ENCODE measurements around the gene TFF1.
A peak's percentile ranks its signal among the peaks of the same experiment; 100 is the strongest.

TFF1 gene

DNA sequence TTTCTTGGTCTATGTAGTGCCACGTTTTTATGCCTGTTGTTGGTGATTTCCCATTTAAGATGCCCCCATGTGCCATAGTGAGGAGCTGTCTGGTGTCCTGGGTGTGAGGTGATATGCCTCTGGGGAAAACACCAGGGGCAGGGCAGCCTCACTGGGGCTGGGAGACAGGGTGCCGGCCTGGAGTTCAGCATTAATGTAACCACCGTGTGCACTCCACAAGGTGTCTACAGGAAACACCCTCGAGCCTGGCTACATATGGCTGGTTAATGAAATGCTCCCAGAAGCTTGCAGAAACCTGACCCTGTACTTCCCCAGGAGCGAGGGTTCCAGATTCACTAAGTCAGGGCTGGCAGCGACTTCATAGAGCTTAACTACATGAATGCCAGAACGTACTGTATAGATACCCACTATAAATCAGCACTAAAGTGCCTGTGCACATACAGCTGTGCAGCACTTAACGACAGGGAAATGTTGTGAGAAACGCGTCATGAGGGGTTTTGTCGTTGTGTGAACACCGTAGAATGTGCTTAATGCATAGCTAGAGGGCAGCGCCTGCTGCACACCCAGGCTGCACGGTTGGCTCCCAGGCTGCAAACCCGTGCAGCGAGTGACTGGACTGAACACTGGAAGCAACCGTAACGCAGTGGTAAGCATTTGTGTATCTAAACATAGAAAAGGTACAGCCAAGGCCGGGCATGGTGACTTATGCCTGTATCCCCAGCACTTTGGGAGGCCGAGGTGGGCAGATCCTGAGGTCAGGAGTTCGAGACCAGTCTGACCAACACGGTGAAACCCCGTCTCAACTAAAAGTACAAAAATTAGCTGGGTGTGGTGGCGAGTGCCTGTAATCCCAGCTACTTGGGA is 25.9 kb downstream of the TFF1 start:
- no peak for DNase-seq

DNA sequence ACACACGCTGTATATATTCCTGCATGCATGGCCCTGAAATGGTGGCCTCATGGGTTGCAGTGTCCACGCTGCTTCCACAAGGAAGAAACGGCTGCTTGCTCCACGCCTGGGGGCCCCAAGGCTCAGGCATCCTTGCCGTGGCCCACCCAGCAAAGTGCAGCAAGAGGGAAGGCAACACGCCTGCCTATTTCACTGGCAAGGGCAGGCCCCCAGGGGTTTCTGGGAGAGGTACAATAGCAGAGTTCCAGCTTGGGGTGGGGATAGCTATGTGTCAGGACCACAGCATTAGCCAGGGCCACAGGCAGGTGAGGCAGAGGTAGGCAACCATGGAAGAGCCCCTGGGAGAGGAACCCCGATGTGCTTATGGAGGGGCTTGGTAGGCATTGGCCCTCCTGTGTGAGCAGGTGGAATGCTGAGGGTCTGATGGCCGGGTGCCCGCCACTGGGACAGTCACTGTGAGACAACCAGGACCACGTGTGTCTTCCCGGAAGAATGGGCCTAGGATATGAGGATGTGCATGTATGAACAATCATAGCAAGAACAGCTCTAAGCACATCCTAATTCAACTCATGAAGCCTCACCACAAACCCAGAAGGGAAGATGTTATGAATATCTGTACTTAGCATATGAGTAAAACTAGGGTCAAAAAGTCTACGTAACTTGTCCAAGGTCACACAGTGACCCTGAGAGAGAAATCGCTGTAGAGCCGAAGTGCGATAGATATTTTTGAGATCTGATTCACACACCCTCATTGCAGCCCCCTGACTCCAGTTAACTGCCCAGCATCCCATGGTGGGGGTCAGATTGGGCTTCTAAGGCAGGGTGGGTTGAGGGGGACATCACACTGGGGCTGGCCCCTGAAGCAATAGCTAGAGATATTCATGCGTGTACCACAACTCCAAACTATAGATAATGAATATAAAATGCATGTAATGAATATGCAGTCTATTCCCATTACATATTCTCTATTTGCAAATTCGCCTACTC is 27.3 kb downstream of the TFF1 start:
- DNase-seq, result no peak

DNA sequence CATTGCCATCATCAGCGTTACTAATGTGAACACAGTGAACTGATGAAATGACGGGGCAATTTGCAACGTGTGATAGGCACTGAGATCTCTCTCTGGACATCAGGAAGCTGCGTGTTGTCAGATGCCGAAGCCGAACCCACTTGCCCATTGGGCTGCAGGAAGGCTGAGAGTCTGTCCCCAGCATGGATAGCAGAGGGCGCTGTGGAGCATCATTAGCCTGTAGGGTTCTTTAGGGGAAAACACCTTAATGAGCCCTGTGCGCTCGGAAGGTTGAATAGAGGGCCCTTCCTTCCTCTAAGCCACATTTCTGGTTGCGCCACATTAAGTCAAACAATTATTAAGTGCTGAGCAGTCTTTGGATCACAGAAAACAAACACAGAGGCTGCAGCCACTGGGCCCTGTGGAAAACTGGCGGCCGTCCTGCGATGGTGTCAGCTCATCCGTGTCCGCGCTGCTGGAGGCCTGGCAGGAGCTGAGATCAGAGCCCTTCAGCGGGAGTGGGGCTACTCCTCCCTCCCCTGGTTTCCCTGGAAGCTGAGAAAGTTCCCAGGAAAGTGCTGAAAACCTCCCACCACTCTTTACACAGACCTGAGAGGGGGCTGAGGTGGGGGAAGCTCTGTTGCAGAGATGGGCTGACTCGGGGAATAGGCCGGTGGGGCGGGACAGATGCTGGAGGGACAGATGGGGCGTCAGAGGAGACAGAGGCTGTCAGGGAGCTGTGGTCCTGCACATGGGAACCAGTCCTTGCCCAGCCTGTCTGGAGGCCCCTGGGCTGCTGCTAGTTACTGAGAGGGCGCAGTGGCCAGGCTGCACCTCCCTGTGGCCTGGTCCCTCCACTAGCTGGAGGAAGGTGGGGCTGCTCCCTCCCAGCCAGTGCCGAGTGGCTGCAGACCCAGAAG is 28.3 kb downstream of the TFF1 start:
- DNase-seq, result peak; percentile 63

DNA sequence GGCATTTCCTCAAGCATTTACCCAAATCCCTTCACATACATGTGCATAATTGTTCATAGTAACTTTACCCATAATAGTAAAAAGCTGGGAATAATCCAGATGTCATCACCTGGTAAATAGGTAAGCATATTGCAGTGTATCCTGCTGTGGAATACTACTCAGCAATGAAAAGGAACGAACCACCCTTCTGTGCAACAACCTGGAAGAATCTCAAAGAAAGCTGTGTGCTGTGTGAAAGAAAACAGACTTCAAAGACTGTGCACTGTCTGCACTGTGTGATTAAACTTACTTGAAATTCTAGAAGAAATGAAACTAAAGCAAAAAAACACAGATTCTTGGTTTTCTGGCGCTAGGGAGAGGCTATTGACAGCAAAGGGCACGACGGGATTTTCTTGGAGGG is 29.1 kb downstream of the TFF1 start:
- DNase-seq, result no peak

DNA sequence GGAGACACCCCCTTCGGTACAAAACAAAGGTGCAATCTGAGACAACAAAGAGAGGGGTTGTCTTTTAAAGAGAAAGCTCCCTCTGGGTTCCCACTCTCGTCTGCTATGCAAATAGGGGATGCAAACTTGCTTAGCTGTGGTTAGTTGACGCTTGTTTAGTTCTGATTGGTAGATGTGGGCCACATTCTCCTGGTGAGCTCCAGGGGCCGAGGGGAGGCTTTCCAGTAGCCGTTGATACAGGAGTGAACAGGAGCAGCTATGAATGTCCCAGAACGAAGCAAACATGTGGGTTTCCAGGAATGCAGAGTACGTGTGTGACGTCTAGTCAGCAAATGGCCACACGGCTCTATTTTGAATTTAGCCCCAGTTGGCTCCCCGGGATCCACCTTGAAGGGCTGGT is 30.3 kb downstream of the TFF1 start:
- DNase-seq, result no peak

DNA sequence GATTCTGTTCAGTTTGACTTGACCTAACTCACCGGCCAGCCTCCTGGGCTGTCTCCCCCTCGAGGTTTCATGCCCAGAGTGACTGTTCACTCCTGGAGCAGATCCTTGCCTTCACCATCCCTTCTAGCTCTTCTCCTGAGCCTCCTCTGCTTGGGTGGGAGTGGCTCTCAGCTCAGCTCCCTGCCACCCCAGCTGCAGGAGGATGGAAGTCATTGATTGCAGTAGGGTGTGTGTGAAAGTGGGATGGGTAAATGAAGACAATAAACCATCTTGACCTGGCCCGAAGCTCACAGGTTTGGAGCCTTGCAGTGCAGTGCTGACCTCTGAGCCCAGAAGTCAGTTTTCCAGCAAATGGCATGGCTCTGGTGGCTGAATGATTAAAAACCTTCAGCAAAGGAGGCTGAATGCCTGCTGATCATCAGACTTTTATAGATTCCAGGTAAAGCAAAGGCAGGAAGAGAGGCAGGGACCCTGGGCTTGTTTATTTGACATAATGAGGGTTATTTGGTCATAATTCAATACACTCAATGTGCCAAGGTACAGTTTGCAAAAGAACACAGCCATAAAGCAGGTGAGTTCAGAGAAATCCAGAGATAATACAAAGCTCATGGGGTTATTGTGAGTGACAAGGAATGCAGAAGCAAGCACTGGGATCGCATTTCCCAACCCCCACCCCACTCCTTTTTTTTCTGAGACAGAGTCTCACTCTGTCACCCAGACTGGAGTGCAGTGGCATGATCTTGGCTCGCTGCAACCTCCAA is 33.6 kb downstream of the TFF1 start:
- no peak for DNase-seq

DNA sequence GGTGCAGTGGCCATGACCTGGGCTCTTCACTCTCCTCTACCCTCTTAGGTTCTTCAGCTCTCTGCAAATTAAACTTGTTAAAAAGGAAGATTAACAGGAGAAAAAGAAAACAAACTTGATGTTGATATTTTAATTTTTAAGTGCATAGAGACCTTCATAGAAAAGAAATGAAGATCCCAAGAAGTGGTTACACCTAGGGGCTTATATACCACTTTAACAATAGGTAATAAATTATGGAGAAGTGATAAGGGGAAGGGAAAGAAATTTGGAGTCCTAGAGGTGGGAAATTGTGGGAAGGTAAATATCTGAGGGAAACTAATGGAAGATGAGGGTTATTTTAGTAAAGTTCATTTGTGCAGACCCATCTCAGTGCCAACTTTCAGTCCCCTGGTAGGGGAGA is 34.7 kb downstream of the TFF1 start:
- no peak for DNase-seq

DNA sequence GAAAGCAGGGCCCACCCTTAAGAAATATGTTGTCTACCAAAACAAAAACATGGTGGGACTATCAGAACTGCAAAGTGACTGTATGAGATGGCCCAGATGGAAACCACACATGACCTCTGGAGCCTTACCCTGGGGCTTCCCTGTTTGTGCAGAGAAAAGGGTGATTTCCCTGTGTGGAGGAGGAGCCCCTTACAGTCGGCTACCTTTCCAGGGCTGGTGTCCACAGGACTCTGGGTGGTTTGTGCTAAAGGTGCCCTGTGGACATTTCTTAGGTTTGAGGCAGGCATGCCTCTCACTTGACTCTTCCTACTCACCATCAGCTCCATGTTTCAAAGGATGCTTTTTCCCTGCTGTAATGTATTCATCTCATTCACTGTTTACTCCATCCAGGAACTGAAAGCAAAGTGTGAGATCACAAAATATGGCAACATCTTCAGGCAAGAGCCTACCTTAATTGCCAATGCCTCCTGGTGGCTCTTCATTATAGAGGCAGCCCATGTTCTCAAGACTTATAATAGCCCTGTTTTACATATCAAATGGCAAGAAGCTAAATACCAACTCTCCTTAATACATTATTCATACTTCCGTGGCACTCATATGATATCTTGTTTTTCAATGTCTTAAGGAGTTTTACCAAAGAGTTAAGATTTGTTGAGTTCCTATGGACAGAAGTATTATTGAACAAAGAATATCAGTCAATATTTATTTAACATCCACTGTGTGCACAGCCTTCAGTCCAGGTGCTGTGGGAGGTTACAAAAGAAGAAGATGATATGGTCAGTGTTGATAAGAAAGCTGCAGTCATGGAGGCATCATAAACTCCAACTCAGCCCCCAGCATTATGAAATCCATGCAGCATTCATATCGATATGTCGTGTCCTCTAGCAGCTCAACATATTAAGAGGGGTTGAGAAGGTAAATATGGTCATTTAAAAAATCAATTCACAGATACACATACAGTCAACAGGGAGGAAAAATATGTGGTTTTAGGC is 35.7 kb downstream of the TFF1 start:
- no peak for DNase-seq

DNA sequence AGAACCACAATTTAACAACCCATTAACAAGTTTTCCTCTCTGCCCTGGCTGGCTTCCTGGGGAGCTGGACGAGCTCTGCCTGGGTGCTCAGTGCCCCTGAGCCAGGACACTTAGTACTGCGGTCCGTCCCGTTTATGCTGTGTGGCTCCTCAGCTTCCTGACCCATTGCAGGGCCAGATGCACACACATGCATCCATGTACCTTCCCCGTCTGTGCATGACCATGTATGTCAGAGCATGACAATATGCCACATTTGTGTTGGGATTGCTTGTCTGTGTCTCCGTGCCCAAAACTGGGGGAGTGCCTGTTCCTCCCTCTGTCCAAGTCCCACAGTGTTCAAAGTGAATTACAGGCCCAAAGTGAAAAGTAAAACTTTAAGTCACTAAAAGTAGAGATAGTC is 41.4 kb downstream of the TFF1 start:
- DNase-seq, result no peak

DNA sequence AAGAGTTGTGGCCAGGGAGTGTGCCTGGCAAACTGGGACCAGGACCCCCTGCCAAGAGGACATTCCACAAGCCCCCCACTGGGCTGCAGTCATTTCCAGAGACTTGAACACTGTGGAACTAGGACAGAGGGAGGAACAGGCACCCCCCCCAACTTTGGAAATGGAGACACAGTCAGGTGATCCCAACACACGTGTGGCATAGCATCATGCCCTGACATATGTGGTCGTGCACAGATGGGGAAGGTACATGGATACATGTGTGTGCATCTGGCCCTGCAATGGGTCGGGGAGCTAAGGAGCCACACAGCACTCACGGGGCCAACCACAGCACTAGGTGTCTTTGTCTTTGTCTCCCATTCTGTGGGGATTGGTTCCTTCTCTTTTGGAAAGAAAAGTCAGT is 44.5 kb downstream of the TFF1 start:
- no peak for DNase-seq

DNA sequence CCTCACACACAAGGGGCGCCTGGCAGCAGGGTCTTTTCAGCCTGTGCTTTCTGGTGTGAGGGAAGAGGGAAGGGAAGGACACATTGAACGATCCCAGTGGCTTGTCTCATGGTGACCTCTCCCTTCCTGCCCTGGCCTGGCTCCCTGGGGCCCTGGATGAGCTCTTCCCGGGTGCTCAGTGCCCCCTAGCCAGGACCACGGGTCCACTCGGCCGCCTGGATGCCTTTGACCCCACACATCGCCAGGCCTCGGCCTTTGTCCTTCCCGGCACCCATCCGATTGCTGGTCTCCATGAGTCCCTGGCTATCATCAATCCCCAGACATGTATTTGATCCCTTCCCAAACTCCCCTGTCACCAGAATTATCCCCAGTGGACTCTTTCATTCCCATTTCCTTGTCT is 45.1 kb downstream of the TFF1 start:
- DNase-seq, result no peak

DNA sequence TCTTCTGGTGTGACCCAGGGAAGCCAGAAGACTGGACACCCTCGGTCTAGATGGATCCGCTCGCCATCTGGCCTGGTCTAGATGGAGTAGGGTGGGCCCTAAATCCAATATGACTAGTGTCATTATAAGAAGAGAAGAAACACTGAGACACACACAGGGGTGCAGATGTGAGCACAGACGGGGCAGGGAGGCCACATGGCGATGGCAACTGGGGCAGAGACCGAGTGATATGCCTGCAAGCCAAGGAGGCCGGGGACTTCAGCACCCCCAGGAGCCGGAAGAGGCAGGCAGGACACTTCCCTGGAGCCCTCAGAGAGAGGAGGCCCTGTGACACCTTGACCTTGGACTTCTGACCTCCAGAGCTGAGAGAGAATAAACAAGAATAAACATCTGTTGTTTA is 45.5 kb downstream of the TFF1 start:
- DNase-seq, result no peak

DNA sequence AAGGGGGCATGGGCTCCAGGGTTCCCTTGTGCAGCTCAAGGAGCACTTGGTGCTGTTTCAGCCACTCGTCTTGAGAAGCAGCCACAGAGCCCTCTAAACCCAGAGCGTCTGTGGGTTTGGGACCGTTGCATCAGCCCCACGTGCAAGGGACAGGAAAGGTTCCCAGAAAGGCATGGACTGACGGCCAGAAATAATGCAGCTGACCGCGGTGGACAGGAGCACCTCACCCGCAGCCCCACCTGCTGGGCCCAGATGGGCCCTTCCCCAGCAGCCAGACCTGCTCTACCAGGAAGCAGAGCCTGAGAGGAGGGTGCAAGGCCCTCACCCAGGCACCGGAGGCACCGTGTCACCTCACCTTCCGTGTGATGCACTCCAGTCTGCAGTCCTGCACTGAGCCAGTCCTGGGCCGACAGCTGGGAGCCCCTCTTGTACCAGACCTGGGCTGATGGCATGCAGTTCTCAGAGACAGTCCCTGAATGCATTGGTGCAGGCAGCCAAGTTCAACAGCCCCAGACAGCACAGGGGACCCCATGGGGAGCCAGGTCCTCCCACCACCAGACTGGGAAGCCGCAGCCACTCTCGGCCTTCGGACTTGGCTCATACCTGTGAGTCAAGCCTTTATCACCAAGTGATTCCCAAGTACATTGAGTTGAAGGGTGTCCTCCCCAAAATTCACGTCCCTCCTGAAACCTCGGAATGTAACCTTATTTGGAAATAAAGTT is 46.3 kb downstream of the TFF1 start:
- no peak for DNase-seq

DNA sequence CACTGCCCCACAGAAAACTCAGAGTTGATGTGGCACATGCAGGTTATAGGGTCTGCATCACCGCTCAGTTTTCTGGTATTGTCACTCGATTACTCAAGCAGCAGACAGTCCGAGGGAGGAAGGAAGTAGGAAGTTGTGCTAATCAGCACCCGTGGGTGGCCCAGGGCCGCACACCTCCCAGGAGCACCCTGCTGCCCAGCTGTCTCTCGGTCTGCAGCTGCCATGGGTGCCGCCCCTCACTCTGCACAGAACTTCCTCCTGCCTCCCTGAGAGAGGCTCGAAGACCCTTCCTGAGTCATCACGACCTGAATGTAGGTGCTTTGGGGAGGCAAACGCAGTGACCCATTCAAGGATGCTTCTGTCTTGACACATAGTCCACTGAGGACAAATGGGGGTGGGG is 47.0 kb downstream of the TFF1 start:
- no peak for DNase-seq

DNA sequence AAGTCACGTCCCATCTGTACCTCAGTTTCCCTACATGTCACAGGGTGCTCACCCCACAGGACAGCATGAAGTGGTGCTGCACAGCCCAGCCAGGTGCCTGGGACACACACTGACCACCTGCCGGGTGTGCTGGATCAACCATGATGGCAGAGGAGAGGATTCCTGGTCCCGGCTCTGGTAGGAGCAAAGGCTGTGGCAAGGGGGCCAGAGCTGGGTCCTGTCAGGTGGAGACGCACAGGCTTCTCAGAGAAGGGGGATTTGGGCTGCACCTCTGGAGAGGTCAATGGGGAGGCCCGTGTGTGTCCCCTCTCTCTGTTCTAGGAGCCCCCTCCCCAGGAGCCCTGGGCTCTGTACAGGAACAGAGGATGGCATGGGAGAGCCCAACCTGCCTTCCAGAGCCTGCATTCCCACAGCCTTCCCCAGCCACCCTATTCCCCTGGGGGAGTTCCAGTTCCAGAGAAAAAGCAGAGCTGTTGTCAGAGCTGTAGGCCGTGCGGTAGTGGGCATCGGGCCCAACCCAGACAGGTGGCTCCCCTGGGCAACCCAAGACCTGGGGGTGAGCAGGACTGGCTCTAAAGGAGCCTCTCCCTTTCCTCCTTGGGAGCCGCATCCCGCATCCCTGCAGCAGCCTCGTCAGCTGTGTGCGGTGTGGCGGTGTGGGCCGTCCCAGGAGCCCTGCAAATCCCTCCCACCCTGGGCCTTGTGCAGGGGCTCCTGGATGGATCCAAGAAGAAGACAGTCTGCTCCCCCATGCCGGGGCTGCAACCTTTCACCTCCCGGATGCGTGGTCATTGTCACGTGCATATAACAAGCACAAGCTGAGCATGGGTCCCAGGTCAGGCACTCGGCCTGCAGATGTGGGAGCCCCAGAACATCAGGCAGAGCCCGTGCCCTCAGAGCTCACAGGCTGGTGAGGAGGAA is 48.2 kb downstream of the TFF1 start:
- no peak for DNase-seq

DNA sequence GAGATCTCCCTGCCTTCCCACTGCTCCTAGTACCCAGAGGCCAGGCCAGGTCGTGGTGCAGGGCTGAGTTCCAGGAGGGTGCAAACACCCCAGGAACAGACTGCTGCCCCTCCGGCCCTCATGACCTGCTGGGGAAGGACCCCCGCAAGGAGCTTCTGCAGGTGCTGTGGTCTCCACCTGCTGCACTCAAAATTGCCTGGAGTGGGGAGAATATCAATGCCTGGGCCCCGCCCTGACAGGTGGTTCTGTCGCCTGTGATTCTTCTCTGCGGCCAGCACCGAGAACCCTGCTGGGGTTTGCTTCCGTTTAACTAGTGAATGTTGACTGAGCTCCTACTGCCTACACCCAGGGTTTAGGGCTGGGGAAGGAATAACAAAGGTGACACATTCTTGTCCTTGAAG is 49.0 kb downstream of the TFF1 start:
- DNase-seq, result no peak

DNA sequence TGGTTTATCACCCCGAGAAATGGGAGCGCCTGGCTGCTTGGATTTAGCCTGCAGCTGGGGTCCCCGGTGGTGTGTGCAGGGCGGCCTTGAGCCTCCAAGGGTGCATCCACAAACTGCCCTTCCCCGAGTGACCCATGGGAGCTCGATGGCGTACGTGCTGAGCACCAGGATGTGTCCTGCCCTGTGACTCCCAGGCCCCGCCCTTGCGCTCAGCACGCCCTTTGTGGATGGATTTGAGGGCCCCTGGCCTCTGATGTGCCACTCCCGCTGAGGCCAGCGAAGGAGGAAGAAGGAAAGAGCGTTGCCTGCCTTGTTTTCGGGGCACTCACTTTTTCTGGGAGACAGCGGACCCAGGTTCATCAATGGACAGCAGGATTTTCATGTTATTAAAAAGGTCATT is 49.4 kb downstream of the TFF1 start:
- DNase-seq, result no peak

DNA sequence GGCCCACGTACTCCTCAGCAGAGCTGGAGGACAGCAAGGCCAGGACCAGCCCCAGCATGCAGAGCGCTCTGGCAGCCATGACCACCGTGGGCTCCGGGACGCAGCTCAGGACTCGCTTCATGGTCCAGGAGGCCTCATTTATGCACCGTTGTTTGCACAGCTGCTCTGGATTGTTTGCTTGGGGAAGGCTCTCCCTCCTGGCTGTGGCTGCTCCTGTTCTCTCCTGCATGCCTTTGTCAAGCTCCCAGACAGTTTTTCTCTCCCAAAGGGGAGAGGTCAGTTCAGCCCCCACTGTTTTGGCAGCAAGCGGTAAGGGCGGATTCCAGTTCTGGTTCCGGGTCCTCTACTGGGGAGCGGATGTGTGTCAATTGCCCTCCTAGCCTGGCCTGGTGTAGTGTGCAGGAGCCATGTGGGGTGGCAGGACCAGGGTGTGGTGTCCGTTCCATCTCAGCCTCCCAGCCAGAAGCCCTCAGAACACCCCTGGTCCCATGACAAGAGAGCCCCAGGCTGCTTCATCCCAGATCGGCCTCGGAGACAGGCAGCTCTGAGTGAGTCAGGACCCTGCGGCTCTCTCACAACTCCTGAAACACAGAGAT is 50.9 kb downstream of the TFF1 start, which contains the start of gene TFF3:
Gene TFF3 (minus strand): TSS at position 114 of the 596 bp plus-strand sequence. CDS start 35 bp downstream, at position 79.
- peak; percentile 47 for DNase-seq
